Activated CD8-positive, alpha-beta T cell treated with anti-CD3 and anti-CD28 coated beads for 36 hours (primary cell): ENCODE results near the gene SETBP1. TPM values are rescaled to one million over a fixed set of nuclear protein-coding genes. Genes with fewer than 3 reads are reported as not detected.

Source experiments
- ATAC-seq: fragments of 200-7000 bp; cut with Tn5 transposase; one replicate; pipeline ENCODE4 v1.10.0; 2021; ENCODE audit warnings: mild to moderate bottlenecking, moderate library complexity
- CTCF ChIA-PET: fragments of 350-600 bp; sonication (Branson Sonifier 250); formaldehyde crosslinking; loops from one replicate; lab custom pipeline; 2021; ENCODE audit warnings: antibody characterized with exemption; lab: Charles Lee
- POLR2A ChIA-PET: fragments of 350-600 bp; sonication (Branson Sonifier 250); formaldehyde crosslinking; loops from one replicate; lab custom pipeline; 2021; ENCODE audit warnings: antibody characterized with exemption; lab: Charles Lee
- DNase-seq: peaks from one replicate; pipeline ENCODE4 v3.0.0-alpha.2; 2020
- H3K27ac Mint-ChIP-seq: one replicate; pipeline ENCODE4 v1.8.0; 2021; ENCODE audit warnings: mild to moderate bottlenecking, mixed read lengths
- H3K27me3 Mint-ChIP-seq: one replicate; pipeline ENCODE4 v1.8.0; 2021; ENCODE audit warnings: mixed read lengths
- H3K36me3 Mint-ChIP-seq: one replicate; pipeline ENCODE4 v1.8.0; 2021; ENCODE audit warnings: low read depth, mixed read lengths
- H3K4me1 Mint-ChIP-seq: one replicate; pipeline ENCODE4 v1.8.0; 2021; ENCODE audit warnings: low read depth, mixed read lengths
- H3K4me3 Mint-ChIP-seq: one replicate; pipeline ENCODE4 v1.8.0; 2021; ENCODE audit warnings: mild to moderate bottlenecking, moderate library complexity, mixed read lengths
- H3K9me3 Mint-ChIP-seq: one replicate; pipeline ENCODE4 v1.8.0; 2021; ENCODE audit warnings: mixed read lengths
- intact Hi-C: fragments of 100-400 bp; cut with micrococcal nuclease; formaldehyde crosslinking; loops from one replicate; pipeline ENCODE4 v1.10.0; 2022
- total RNA-seq, 2 experiments: library from RNA; stranded (reverse); gene quantifications; one replicate each; pipeline ENCODE4 v1.2.3, GENCODE V29; 2021
- TF ChIP-seq, protein P1 (sequence below): fragments of 200-600 bp; IDR thresholded peaks from one replicate; pipeline ENCODE4 v1.8.0; 2022; ENCODE audit warnings: antibody characterized with exemption, mild to moderate bottlenecking

Gene SETBP1
- total RNA-seq, 2 experiments from 2014 or later: 10.2 to 10.4 TPM

DNA sequence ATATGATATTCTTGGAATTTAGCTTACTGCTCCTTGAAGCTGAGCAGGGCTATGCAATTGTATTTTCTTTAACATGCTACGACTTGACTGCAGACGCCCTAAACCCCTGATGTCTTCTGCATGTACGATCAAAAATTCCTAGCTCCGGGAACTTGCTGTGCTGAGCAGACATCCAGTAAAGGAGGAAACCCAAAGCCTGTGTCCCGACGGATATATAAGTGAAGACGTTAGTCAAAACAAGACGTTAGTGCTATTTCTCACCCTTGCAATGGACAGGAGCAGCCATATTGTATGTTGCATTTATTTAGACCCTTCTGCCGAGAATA is 51.5 kb downstream of the SETBP1 start:
- CTCF ChIA-PET: no interaction called here
- DNase-seq (no peak), ATAC-seq (no peak)
- POLR2A ChIA-PET: interaction anchor here (1.4 kb wide), 1 partner anchor 27 kb away, joined by 3 read pairs; no protein-coding TSS in a partner anchor
- intact Hi-C loops: no loop called here
- H3K27me3 Mint-ChIP-seq: peaks cover 2% of the 10 kb centered on the region
- H3K4me1 Mint-ChIP-seq: peaks cover 54% of the 10 kb centered on the region
- TF ChIP-seq, protein P1, sequence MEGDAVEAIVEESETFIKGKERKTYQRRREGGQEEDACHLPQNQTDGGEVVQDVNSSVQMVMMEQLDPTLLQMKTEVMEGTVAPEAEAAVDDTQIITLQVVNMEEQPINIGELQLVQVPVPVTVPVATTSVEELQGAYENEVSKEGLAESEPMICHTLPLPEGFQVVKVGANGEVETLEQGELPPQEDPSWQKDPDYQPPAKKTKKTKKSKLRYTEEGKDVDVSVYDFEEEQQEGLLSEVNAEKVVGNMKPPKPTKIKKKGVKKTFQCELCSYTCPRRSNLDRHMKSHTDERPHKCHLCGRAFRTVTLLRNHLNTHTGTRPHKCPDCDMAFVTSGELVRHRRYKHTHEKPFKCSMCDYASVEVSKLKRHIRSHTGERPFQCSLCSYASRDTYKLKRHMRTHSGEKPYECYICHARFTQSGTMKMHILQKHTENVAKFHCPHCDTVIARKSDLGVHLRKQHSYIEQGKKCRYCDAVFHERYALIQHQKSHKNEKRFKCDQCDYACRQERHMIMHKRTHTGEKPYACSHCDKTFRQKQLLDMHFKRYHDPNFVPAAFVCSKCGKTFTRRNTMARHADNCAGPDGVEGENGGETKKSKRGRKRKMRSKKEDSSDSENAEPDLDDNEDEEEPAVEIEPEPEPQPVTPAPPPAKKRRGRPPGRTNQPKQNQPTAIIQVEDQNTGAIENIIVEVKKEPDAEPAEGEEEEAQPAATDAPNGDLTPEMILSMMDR: no peak
- no peak overlapping the region for H3K4me3 Mint-ChIP-seq
- no peak overlapping the region for H3K27ac Mint-ChIP-seq
- peaks cover 6% of the 10 kb centered on the region for H3K36me3 Mint-ChIP-seq
- no peaks in the 10 kb centered on the region for H3K9me3 Mint-ChIP-seq

GRCh38 chr18:44732599-44732998 is 51.9 kb downstream of the SETBP1 start:
- ChIA-PET CTCF (no interaction called here), POLR2A (interaction anchor here (1.4 kb wide), 1 partner anchor 27 kb away, joined by 3 read pairs; no protein-coding TSS in a partner anchor)
- H3K4me3 Mint-ChIP-seq: no peak overlapping the region
- ATAC-seq (no peak), DNase-seq (no peak)
- H3K9me3 Mint-ChIP-seq: no peaks in the 10 kb centered on the region
- peaks cover 50% of the 10 kb centered on the region for H3K4me1 Mint-ChIP-seq
- no peak overlapping the region for H3K27ac Mint-ChIP-seq
- peaks cover 6% of the 10 kb centered on the region for H3K36me3 Mint-ChIP-seq
- TF ChIP-seq, protein P1: no peak
- peaks cover 2% of the 10 kb centered on the region for H3K27me3 Mint-ChIP-seq
- intact Hi-C loops: no loop called here

DNA sequence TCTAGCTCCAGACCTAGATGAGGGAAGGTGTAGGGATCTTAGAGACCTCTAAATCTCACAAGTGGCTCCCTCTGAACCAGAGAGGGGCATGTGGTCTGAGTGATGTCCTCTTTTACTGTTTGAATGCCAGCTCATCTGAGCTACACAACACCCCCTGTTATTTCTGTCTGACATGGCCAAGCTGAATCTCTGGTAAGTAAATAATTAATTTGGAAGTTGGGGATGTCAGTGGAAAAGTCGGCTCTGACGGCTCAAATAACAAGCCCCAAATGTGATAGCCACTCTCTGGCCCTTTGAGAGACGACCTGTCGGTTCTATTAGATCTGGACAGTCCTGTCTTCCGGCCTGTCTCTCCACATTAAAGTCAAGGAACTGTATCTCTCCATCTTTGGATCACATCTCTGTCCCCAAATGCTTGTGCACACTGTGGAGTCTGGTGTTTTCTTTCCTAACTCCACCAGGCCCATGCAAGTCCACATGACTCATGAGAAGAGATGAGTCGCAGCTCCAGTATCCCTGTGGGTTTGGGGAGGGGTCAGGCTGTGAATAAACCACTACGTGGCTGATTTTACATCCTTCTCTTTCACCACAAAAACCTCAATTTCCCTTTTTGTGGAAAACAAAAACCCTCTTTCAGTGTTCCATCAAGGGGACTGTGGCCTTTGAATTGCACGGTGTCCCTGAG is 52.5 kb downstream of the SETBP1 start:
- H3K4me3 Mint-ChIP-seq: no peak overlapping the region
- peaks cover 2% of the 10 kb centered on the region for H3K27me3 Mint-ChIP-seq
- peaks cover 6% of the 10 kb centered on the region for H3K36me3 Mint-ChIP-seq
- ATAC-seq (peak; percentile 34), DNase-seq (peak; percentile 52)
- POLR2A ChIA-PET: interaction anchor here (1.4 kb wide), 1 partner anchor 26 kb away, joined by 3 read pairs; no protein-coding TSS in a partner anchor
- TF ChIP-seq, protein P1: no peak
- CTCF ChIA-PET: no interaction called here
- H3K4me1 Mint-ChIP-seq: peaks cover 47% of the 10 kb centered on the region
- H3K27ac Mint-ChIP-seq: no peak overlapping the region
- H3K9me3 Mint-ChIP-seq: no peaks in the 10 kb centered on the region
- intact Hi-C loops: no loop called here

DNA sequence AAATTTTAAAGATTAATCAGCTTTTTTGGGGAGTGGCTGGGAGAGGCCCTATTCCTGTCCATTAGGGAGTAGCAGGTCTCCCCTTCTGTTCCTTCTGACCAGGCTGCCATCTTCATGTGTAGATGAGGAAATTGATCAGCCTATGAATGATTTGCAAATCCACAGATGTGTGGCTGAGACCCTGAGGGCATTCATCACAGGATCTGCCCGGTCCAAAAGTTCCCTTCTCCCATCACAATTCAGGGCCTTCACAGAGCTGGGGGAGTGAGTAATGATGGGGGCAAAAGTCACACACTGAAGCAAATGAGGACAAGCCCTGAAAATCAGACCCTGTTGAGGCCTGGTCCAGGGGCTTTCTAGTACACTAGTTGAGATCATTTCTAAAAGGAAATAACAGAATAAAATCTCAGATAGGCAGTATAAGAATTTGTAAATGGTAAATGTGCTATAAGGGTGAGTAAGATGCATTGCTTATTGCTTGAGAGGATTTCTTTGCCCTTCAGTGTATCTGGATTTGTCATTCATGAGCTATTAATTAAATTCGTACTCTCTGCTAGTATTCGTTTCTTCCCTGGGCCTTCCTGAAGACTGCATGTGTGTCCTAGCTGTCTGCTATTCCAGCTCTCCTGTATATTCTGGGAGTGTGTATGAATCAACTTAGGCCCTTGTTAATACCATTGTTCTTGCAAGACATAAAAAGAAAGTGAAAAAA is 53.2 kb downstream of the SETBP1 start:
- POLR2A ChIA-PET: no interaction called here
- intact Hi-C loops: no loop called here
- TF ChIP-seq, protein P1: no peak
- peaks cover 6% of the 10 kb centered on the region for H3K36me3 Mint-ChIP-seq
- ATAC-seq (no peak), DNase-seq (no peak)
- CTCF ChIA-PET: no interaction called here
- no peaks in the 10 kb centered on the region for H3K9me3 Mint-ChIP-seq
- H3K27me3 Mint-ChIP-seq: peaks cover 2% of the 10 kb centered on the region
- H3K27ac Mint-ChIP-seq: no peak overlapping the region
- peaks cover 43% of the 10 kb centered on the region for H3K4me1 Mint-ChIP-seq
- H3K4me3 Mint-ChIP-seq: no peak overlapping the region

- Mint-ChIP-seq H3K4me3 (no peak overlapping the region), H3K27me3 (peaks cover 7% of the 10 kb centered on the region), H3K27ac (no peak overlapping the region), H3K36me3 (peaks cover 8% of the 10 kb centered on the region), H3K9me3 (no peaks in the 10 kb centered on the region), H3K4me1 (peaks cover 33% of the 10 kb centered on the region)
- ATAC-seq (no peak), DNase-seq (no peak)
- TF ChIP-seq, protein P1: no peak
- ChIA-PET POLR2A (no interaction called here), CTCF (no interaction called here)
- intact Hi-C loops: no loop called here
Measured at GRCh38 chr18:44735096-44735495, 54.4 kb downstream of the SETBP1 start.
